Measurements from ENCODE around the gene RNF114.
"Not testable (repeated sequence)": the region's sequence is repeated elsewhere in the genome, so short reads cannot be mapped to it uniquely, and the experiment has no call there.

The RNF114 gene

GRCh38 chr20:49951151-49951550, 15.0 kb downstream of the RNF114 start:
- no peak overlapping the region for H3K4me2 ChIP-seq (ENCODE audit: low read depth, low read length, poor library complexity, severe bottlenecking)
- H3K9me2 ChIP-seq (replicated peaks; ENCODE audit: low read depth, low read length) = no peaks in the 10 kb centered on the region
- no peak overlapping the region for H2AFZ ChIP-seq (ENCODE audit: low read length)
- H3K36me3 ChIP-seq (ENCODE audit: insufficient read depth, low read length) = peaks cover 89% of the 10 kb centered on the region; the same call in 1 of the 2 replicates
- no peak for TF ChIP-seq EZH2phosphoT487 (IDR thresholded peaks at IDR 0.05; ENCODE audit: borderline replicate concordance)
- no peak for TF ChIP-seq CTCF (conservative IDR thresholded peaks at IDR 0.05; ENCODE audit: low read length)
- H3K9ac ChIP-seq (ENCODE audit: low read depth, low read length, poor library complexity, severe bottlenecking) = no peak overlapping the region
- no peaks in the 10 kb centered on the region for H3K4me1 ChIP-seq (ENCODE audit: insufficient read depth, low read length, poor library complexity, severe bottlenecking)
- no peaks in the 10 kb centered on the region; the same call in none of the 2 replicates for H3K79me2 ChIP-seq (ENCODE audit: insufficient read depth, low read length)
- no peaks in the 10 kb centered on the region for H3K27me3 ChIP-seq (ENCODE audit: insufficient read depth, low read length, poor library complexity, severe bottlenecking)
- peaks cover 18% of the 10 kb centered on the region for H4K20me1 ChIP-seq (ENCODE audit: insufficient read depth, low read length, poor library complexity, severe bottlenecking)
- H3K4me3 ChIP-seq (ENCODE audit: low read length, poor library complexity, severe bottlenecking) = no peak overlapping the region
- H3K9me3 ChIP-seq (ENCODE audit: insufficient read depth, low read depth, low read length) = no peaks in the 10 kb centered on the region
- no peaks in the 10 kb centered on the region for H3F3A ChIP-seq (ENCODE audit: low read depth)

GRCh38 chr20:49955167-49955566, 19.0 kb downstream of the RNF114 start:
- Histone ChIP-seq H3K36me3 (ENCODE audit: insufficient read depth, low read length) (peaks cover 71% of the 10 kb centered on the region; the same call in 1 of the 2 replicates), H3K4me2 (ENCODE audit: low read depth, low read length, poor library complexity, severe bottlenecking) (no peak overlapping the region), H2AFZ (ENCODE audit: low read length) (no peak overlapping the region), H3K4me3 (ENCODE audit: low read length, poor library complexity, severe bottlenecking) (no peak overlapping the region), H3K27me3 (ENCODE audit: insufficient read depth, low read length, poor library complexity, severe bottlenecking) (no peaks in the 10 kb centered on the region), H3K79me2 (ENCODE audit: insufficient read depth, low read length) (no peaks in the 10 kb centered on the region), H3K4me1 (ENCODE audit: insufficient read depth, low read length, poor library complexity, severe bottlenecking) (no peaks in the 10 kb centered on the region), H3K9ac (ENCODE audit: low read depth, low read length, poor library complexity, severe bottlenecking) (no peak overlapping the region), H3F3A (ENCODE audit: low read depth) (no peaks in the 10 kb centered on the region), H3K9me2 (replicated peaks; ENCODE audit: low read depth, low read length) (no peaks in the 10 kb centered on the region), H3K9me3 (ENCODE audit: insufficient read depth, low read depth, low read length) (no peaks in the 10 kb centered on the region), H4K20me1 (ENCODE audit: insufficient read depth, low read length, poor library complexity, severe bottlenecking) (peaks cover 14% of the 10 kb centered on the region)
- TF ChIP-seq CTCF (conservative IDR thresholded peaks at IDR 0.05; ENCODE audit: low read length) (no peak), EZH2phosphoT487 (IDR thresholded peaks at IDR 0.05; ENCODE audit: borderline replicate concordance) (no peak)

- H3K9ac ChIP-seq (ENCODE audit: low read depth, low read length, poor library complexity, severe bottlenecking); H3K4me3 ChIP-seq (ENCODE audit: low read length, poor library complexity, severe bottlenecking); H3K4me1 ChIP-seq (ENCODE audit: insufficient read depth, low read length, poor library complexity, severe bottlenecking); H3K9me3 ChIP-seq (ENCODE audit: insufficient read depth, low read depth, low read length); H3F3A ChIP-seq (ENCODE audit: low read depth); H3K4me2 ChIP-seq (ENCODE audit: low read depth, low read length, poor library complexity, severe bottlenecking); H2AFZ ChIP-seq (ENCODE audit: low read length); H3K9me2 ChIP-seq (replicated peaks; ENCODE audit: low read depth, low read length); H3K79me2 ChIP-seq (ENCODE audit: insufficient read depth, low read length); H3K27me3 ChIP-seq (ENCODE audit: insufficient read depth, low read length, poor library complexity, severe bottlenecking): not testable (repeated sequence)
- Histone ChIP-seq H3K36me3 (ENCODE audit: insufficient read depth, low read length) (peaks cover 63% of the 10 kb centered on the region; the same call in 1 of the 2 replicates), H4K20me1 (ENCODE audit: insufficient read depth, low read length, poor library complexity, severe bottlenecking) (peaks cover 14% of the 10 kb centered on the region)
Measured at GRCh38 chr20:49955830-49956396, 19.7 kb downstream of the RNF114 start.

GRCh38 chr20:49956689-49957088, 20.5 kb downstream of the RNF114 start:
- Histone ChIP-seq H3K9me2 (replicated peaks; ENCODE audit: low read depth, low read length) (no peaks in the 10 kb centered on the region), H3K9ac (ENCODE audit: low read depth, low read length, poor library complexity, severe bottlenecking) (no peak overlapping the region), H3K36me3 (ENCODE audit: insufficient read depth, low read length) (peaks cover 55% of the 10 kb centered on the region; the same call in 1 of the 2 replicates), H3K4me2 (ENCODE audit: low read depth, low read length, poor library complexity, severe bottlenecking) (no peak overlapping the region), H3K79me2 (ENCODE audit: insufficient read depth, low read length) (no peaks in the 10 kb centered on the region), H4K20me1 (ENCODE audit: insufficient read depth, low read length, poor library complexity, severe bottlenecking) (peaks cover 14% of the 10 kb centered on the region), H3K9me3 (ENCODE audit: insufficient read depth, low read depth, low read length) (no peaks in the 10 kb centered on the region), H3F3A (ENCODE audit: low read depth) (no peaks in the 10 kb centered on the region), H3K4me1 (ENCODE audit: insufficient read depth, low read length, poor library complexity, severe bottlenecking) (no peaks in the 10 kb centered on the region), H3K4me3 (ENCODE audit: low read length, poor library complexity, severe bottlenecking) (no peak overlapping the region), H2AFZ (ENCODE audit: low read length) (no peak overlapping the region), H3K27me3 (ENCODE audit: insufficient read depth, low read length, poor library complexity, severe bottlenecking) (no peaks in the 10 kb centered on the region)
- TF ChIP-seq CTCF (conservative IDR thresholded peaks at IDR 0.05; ENCODE audit: low read length) (no peak), EZH2phosphoT487 (IDR thresholded peaks at IDR 0.05; ENCODE audit: borderline replicate concordance) (no peak)

- not testable (repeated sequence) for H3K79me2 ChIP-seq (ENCODE audit: insufficient read depth, low read length); H3K9me3 ChIP-seq (ENCODE audit: insufficient read depth, low read depth, low read length); H3K9ac ChIP-seq (ENCODE audit: low read depth, low read length, poor library complexity, severe bottlenecking); H3K4me3 ChIP-seq (ENCODE audit: low read length, poor library complexity, severe bottlenecking); H3K4me1 ChIP-seq (ENCODE audit: insufficient read depth, low read length, poor library complexity, severe bottlenecking); H2AFZ ChIP-seq (ENCODE audit: low read length); H3K4me2 ChIP-seq (ENCODE audit: low read depth, low read length, poor library complexity, severe bottlenecking); H3K9me2 ChIP-seq (replicated peaks; ENCODE audit: low read depth, low read length); H3K27me3 ChIP-seq (ENCODE audit: insufficient read depth, low read length, poor library complexity, severe bottlenecking); H3F3A ChIP-seq (ENCODE audit: low read depth)
- Histone ChIP-seq H3K36me3 (ENCODE audit: insufficient read depth, low read length) (peaks cover 49% of the 10 kb centered on the region; the same call in 1 of the 2 replicates), H4K20me1 (ENCODE audit: insufficient read depth, low read length, poor library complexity, severe bottlenecking) (peaks cover 14% of the 10 kb centered on the region)
Measured at GRCh38 chr20:49957089-49957938, 21.1 kb downstream of the RNF114 start.
